Inflammatory macrophage treated with lipopolysaccharide for 1 hour (primary cell): ENCODE results near the gene SP100.
"Not testable (repeated sequence)": the region's sequence is repeated elsewhere in the genome, so short reads cannot be mapped to it uniquely, and the experiment has no call there.

ENCODE experiments used
- DNase-seq, 2 donors: peaks; one replicate each; pipeline ENCODE4 v3.0.0-alpha.2; 2020 to 2022

Gene SP100

DNA sequence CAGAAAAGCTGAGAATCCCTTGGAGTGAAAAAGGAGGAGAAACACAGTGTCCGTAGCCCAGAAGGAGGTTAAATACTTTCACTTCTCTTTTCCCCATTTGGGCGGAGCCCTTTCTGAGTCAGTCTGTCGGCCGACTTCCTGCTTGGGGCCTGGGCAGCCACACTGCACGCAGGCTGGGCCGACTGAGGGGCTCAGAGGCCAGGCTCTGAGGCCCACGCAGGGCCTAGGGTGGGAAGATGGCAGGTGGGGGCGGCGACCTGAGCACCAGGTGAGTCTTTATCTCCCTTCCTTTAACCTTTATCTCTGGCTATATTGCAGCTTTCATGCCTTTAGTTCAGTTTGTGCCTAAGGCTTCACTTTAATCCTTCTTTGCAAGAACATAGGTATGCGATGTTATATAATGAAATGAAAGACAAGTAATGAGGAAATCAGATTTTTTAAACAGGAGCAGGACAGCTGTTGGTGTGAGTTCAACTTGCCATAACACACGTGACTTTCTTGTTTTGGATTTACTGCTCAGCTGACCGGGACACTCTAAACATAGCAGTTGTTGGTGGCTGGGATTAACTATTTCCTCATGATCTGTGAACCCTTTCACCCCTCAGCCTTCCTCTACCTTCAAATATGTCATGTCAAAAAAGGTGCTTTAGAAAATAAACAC, at the start of gene SP100:
TSS of gene SP100 (plus strand) at position 141 of the 661 bp plus-strand sequence. CDS start at position 237, 96 bp downstream.
- DNase-seq, result peak; percentile 88 to 96

DNA sequence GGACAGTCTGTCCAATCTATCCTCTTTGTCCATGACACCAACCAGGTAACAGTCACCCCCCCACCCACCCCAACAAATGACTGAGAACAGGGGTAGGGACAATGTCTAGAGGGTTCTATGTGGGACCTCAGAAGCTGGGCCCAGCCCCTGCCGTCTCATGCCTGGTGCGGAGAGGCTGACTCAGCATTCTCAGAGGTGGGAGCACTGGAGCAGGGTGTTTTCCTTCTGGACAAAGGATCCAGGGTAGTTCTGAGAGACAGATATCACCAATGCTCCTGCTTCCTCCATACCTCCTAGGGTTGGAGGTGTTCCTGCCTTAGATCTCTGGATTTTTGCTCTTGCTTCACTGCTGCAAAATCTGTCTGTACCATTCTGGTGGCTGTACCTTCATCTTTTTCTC, 33.9 kb upstream of the SP100 start:
- DNase-seq, result no peak

DNA sequence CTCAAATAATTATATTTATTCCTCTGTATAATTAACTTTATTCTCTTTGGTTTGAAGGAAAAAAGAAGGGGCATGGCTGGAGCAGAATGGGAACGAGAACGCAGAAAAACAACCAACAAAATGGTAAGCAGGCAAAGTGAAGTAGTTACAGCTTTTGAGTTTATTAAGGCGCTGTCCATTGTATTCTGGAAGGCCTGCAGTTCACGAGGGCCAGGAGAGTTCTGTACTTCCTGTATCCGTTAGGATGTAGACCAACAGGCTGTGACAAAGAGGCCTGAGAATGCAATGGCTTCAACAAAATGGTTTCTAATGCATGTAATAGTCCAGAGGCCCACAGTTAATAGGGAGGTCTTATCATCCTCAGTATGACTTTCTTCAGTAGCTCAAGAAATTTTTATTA, 32.5 kb upstream of the SP100 start:
- DNase-seq, result no peak

GRCh38 chr2:230384986-230385385, 31.0 kb upstream of the SP100 start:
- DNase-seq, result no peak

GRCh38 chr2:230394301-230394700, 21.7 kb upstream of the SP100 start:
- no peak for DNase-seq

DNA sequence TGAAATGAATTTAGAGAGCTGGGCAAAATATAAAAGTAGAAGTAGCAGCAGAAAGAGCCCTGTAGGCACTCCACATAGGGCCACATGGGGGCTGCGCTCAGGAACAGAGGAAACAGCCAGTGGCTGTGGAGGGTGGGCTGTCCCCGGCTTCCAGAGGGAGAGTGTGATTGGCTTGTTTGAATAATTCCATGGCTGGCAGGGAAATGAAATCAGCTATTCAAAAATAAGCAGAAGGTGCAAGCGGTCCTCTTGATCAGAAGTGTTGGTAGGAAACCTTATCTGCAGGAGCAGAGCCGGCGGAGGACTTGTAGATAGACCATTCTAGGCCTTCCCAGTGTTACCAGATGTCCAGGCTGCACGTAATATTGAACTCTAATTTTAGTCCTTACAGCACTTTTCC, 17.3 kb upstream of the SP100 start:
- DNase-seq, result not testable (repeated sequence)

DNA sequence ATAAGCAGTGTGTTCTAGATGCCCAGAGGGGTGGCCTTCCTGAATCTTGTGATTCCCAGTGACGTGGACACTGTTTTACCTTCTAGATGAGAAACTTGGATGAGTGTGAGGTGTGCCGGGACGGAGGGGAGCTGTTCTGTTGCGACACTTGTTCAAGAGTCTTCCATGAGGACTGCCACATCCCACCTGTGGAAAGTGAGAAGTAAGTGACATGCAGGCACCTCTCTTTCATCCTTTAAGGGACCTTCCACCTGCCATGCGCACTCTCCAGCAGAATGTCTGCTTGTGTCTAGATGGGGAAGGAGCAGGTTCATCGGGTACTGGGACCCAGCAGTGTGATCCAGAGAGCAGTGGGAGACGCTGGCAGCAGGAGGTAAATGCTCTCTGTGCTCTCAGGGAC, 16.0 kb upstream of the SP100 start:
- no peak for DNase-seq

GRCh38 chr2:230400454-230400853, 15.5 kb upstream of the SP100 start:
- DNase-seq, result no peak

GRCh38 chr2:230401026-230401425, 15.0 kb upstream of the SP100 start:
- not testable (repeated sequence) for DNase-seq

- no peak for DNase-seq
Observed at GRCh38 chr2:230403746-230404145, 12.3 kb upstream of the SP100 start.

- DNase-seq, result no peak
Observed at GRCh38 chr2:230405824-230406223, 10.2 kb upstream of the SP100 start.

- no peak for DNase-seq
Observed at GRCh38 chr2:230408244-230408842, 7.7 kb upstream of the SP100 start.

GRCh38 chr2:230409316-230409715, 6.7 kb upstream of the SP100 start:
- DNase-seq, result peak; percentile 77 to 80

GRCh38 chr2:230410263-230410662, 5.7 kb upstream of the SP100 start:
- DNase-seq, result no peak

DNA sequence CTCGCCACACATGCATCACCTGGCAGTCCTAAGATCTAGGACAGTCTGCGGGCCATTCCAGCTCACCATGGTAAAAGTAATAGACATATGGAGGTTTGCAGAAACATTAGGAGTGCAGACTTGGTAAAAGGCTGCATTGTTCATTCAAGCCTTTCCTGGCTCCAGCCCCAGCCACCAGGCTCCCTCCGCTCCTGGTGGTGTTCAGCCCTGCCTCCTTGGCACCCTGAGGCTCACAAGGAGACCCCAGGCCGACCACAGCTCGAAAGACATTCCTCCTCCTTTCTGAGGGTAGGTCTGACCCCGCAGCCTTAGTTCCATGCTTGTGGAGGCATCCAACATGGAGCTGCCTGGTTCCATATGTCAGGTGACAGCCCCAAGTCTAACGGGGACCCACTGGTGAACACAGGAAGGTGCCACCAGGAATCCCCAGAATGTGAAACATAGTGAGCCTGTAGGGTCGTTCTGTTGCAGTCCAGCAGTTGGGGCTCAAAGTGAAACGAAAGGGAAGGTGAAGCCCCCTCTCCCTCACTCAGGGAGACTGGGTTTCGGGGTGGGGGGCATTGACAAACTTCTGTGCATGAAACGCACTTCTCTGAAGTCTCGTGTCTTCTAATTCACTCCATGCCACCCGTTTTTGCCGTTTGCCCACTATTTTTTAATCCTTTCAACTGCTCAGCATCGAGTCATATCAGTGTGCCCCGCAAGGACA, 5.0 kb upstream of the SP100 start:
- DNase-seq, result peak in 1 of 2 donors; percentile 25

- peak; percentile 71 to 78 for DNase-seq
Observed at GRCh38 chr2:230411570-230412370, 4.2 kb upstream of the SP100 start.

DNA sequence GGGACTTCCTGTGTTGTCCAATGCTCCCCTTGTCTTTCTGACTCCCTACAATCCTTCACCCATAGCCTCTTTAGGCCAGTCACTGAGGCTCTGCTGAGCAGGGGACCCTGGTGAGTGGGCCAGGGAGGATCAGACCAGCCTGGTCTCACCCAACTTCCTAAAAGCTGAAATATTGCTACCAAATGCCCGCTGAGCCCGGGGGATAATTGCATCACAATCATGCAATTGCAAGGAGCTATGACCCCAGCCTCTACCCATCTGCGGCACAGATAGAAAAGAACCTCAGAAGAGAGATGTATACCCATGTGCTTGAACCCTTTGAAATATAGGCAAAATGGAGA, 3.7 kb upstream of the SP100 start:
- peak; percentile 55 to 69 for DNase-seq

DNA sequence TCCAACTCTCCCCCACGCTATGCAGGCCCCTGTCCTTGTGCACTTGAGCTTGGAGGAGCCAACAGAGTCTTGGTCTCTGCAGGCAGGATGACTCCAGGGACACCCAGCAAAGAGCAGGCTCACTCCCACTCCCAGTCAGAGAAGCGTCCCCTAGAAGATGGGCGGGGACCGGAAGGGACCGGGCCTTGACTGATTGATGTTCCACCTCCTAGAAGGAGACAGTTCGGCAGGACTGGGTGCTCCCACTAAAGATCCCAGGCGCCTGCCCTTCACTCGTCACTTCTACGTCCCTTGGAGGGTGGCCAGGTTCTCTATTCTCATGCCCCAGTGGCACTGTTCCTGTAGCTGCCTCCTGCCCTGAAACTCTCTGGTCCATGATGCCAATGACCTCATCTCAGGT, 3.2 kb upstream of the SP100 start:
- DNase-seq, result no peak

GRCh38 chr2:230413479-230413878, 2.5 kb upstream of the SP100 start:
- DNase-seq, result no peak

- no peak for DNase-seq
Observed at GRCh38 chr2:230414302-230414701, 1.7 kb upstream of the SP100 start.

GRCh38 chr2:230417436-230417835, 1.4 kb downstream of the SP100 start:
- DNase-seq, result no peak

DNA sequence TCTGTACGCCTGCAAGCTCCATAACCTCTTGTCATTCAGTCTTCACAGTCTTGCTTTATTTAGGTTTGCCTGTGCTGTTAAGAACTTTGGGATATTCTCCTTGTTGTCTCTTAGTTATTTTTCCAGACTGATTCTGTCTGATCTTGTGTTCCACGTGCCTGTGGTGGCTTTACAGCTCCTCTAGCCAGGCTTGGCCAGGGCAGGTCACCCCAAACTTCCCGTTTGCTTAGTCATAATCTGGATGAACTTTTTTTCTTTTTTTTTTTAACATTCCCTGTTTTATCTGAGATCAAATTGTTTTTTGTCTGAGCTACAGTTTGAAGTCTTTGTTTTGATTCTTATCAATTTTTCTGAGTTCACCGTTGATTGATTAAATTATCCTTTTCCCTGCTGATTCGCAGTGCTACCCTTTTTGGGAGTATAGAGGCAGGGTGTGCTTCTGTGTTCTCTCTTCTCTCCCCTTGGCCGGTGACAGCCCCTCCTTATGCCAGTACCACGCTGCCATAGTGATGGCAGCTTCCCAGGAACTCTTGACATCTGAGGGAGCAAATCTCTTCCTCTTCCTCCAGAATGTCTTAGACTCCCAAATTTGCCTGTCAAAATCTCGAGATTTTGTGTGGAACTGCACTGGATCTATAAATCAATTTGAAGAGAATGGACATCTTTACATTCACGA, 2.5 kb downstream of the SP100 start:
- no peak for DNase-seq

DNA sequence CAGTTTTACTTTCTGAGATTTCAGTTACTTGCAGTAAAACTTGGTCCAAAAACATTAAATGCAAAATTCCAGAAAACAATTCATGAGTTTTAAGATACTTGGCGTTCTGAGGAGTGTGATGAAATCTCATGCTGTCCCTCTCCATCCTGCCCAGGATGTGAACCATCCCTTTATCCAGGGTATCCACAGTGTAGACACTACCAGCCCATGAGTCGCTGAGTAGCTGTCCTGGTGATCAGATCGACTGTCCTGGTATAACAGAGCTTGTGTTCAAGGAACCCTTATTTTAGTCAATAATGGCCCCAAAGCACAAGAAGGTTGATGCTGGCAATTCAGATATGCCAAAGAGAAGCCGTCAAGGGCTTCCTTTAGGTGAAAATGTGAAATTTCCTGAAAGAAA, 3.2 kb downstream of the SP100 start:
- no peak for DNase-seq
